CD4-positive, alpha-beta memory T cell (primary cell): ENCODE measurements around the gene FIGNL2. TPM values are rescaled to one million over a fixed set of nuclear protein-coding genes. Genes with fewer than 3 reads are reported as not detected.

Experiments
- CTCF ChIA-PET: fragments of 350-600 bp; sonication (Branson Sonifier 250); formaldehyde crosslinking; loops from one replicate; lab custom pipeline; 2021; ENCODE audit warnings: inconsistent platforms; ENCODE audit not compliant: partially characterized antibody; lab: Charles Lee
- POLR2A ChIA-PET: fragments of 350-600 bp; sonication (Branson Sonifier 250); formaldehyde crosslinking; loops from one replicate; lab custom pipeline; 2021; ENCODE audit not compliant: partially characterized antibody; lab: Charles Lee
- DNase-seq, 5 donors: peaks; one replicate each; pipeline versions ENCODE4 v3.0.0 to v3.0.0-alpha.2; 2020 to 2022; ENCODE audit warnings: mixed read lengths in 1 of 5
- H3K27ac ChIP-seq: one replicate; pipeline ENCODE4 v1.7.0; 2013; ENCODE audit warnings: low read depth, low read length
- H3K27me3 ChIP-seq: 2 replicates; pipeline ENCODE4 v1.7.0; 2013; ENCODE audit warnings: mild to moderate bottlenecking, low read length, moderate library complexity; ENCODE audit not compliant: insufficient read depth
- H3K36me3 ChIP-seq: 2 replicates; pipeline ENCODE4 v1.7.0; 2013; ENCODE audit warnings: mild to moderate bottlenecking, low read length, moderate library complexity; ENCODE audit not compliant: insufficient read depth
- H3K4me1 ChIP-seq: 2 replicates; pipeline ENCODE4 v1.7.0; 2013; ENCODE audit warnings: mild to moderate bottlenecking, low read length, moderate library complexity; ENCODE audit not compliant: insufficient read depth
- H3K4me3 ChIP-seq, 2 donors: one replicate each; pipeline ENCODE4 v1.7.0; 2013; ENCODE audit warnings: low read length in 2 of 2, mild to moderate bottlenecking in 1 of 2
- H3K9me3 ChIP-seq, 2 donors: one replicate each; pipeline ENCODE4 v1.7.0; 2013; ENCODE audit warnings: low read length in 2 of 2, control low read depth in 1 of 2; ENCODE audit not compliant: control insufficient read depth in 1 of 2
- H3K27ac Mint-ChIP-seq, 7 donors: one replicate each; pipeline ENCODE4 v1.8.0; 2020 to 2021; ENCODE audit warnings: mixed read lengths in 7 of 7, mild to moderate bottlenecking in 6 of 7, inconsistent platforms in 3 of 7, moderate library complexity in 3 of 7
- H3K27me3 Mint-ChIP-seq, 2 donors: one replicate each; pipeline ENCODE4 v1.8.0; 2020 to 2021; ENCODE audit warnings: mixed read lengths in 2 of 2
- H3K36me3 Mint-ChIP-seq, 2 donors: one replicate each; pipeline ENCODE4 v1.8.0; 2020 to 2021; ENCODE audit warnings: mixed read lengths in 2 of 2, inconsistent platforms in 1 of 2, mild to moderate bottlenecking in 1 of 2
- H3K4me1 Mint-ChIP-seq, 4 donors: one replicate each; pipeline ENCODE4 v1.8.0; 2020 to 2021; ENCODE audit warnings: mixed read lengths in 4 of 4, mild to moderate bottlenecking in 1 of 4
- H3K4me3 Mint-ChIP-seq, 8 donors: one replicate each; pipeline ENCODE4 v1.8.0; 2020 to 2021; ENCODE audit warnings: mixed read lengths in 8 of 8, mild to moderate bottlenecking in 7 of 8, moderate library complexity in 6 of 8, inconsistent platforms in 3 of 8
- H3K9me3 Mint-ChIP-seq, 8 donors: one replicate each; pipeline ENCODE4 v1.8.0; 2020 to 2021; ENCODE audit warnings: mixed read lengths in 8 of 8, mild to moderate bottlenecking in 5 of 8, inconsistent platforms in 3 of 8, moderate library complexity in 1 of 8
- intact Hi-C: fragments of 100-400 bp; cut with micrococcal nuclease; formaldehyde crosslinking; loops from one replicate; pipeline ENCODE4 v1.15.1; 2023
- polyA plus RNA-seq, 2 donors: library from polyadenylated mRNA; unstranded; fragments of 300-500 nt; fragmentation: Illumina TruSeq; gene quantifications; one replicate each; pipeline ENCODE4 v1.2.3, GENCODE V29; 2021
- total RNA-seq, 2 experiments: library from RNA; stranded (reverse); gene quantifications; one replicate each; pipeline ENCODE4 v1.2.3, GENCODE V29; 2021

The FIGNL2 gene
- total and polyA plus RNA-seq, 4 experiments from 2014 or later, result 0.10 to 1.5 (median 1.2) TPM; not detected in 1

- H3K27me3 ChIP-seq, result no peaks in the 10 kb centered on the region
- peaks cover 3 to 4% of the 10 kb centered on the region in 2 donors for H3K27me3 Mint-ChIP-seq
- ChIA-PET CTCF (interaction anchor here (1.1 kb wide), 1 partner anchor 38 kb away, joined by 3 read pairs; no protein-coding TSS in a partner anchor), POLR2A (no interaction called here)
- no peaks in the 10 kb centered on the region for H3K9me3 ChIP-seq
- DNase-seq, result no peak
- H3K4me3 Mint-ChIP-seq, result no peak overlapping the region
- no peaks in the 10 kb centered on the region for H3K4me1 Mint-ChIP-seq
- H3K9me3 Mint-ChIP-seq, result peaks cover 0 to 3% (median 0%) of the 10 kb centered on the region in 8 donors
- intact Hi-C loops, result no loop called here
- H3K27ac Mint-ChIP-seq, result no peak overlapping the region
- H3K4me1 ChIP-seq, result no peaks in the 10 kb centered on the region
- no peaks in the 10 kb centered on the region for H3K36me3 ChIP-seq
- H3K27ac ChIP-seq, result no peak overlapping the region
- H3K4me3 ChIP-seq, result no peak overlapping the region
- no peaks in the 10 kb centered on the region for H3K36me3 Mint-ChIP-seq
Observed at GRCh38 chr12:51785906-51786305, 62.6 kb downstream of the FIGNL2 start.

- Mint-ChIP-seq H3K36me3 (no peaks in the 10 kb centered on the region), H3K9me3 (peaks cover 0 to 3% (median 0%) of the 10 kb centered on the region in 8 donors), H3K4me3 (no peak overlapping the region), H3K4me1 (no peaks in the 10 kb centered on the region), H3K27ac (no peak overlapping the region), H3K27me3 (peaks cover 3 to 4% of the 10 kb centered on the region in 2 donors)
- H3K36me3 ChIP-seq, result no peaks in the 10 kb centered on the region
- intact Hi-C loops, result no loop called here
- H3K27ac ChIP-seq, result no peak overlapping the region
- no peaks in the 10 kb centered on the region for H3K4me1 ChIP-seq
- no peaks in the 10 kb centered on the region for H3K9me3 ChIP-seq
- no peak overlapping the region for H3K4me3 ChIP-seq
- DNase-seq, result no peak
- H3K27me3 ChIP-seq, result no peaks in the 10 kb centered on the region
- ChIA-PET CTCF (interaction anchor here (1.1 kb wide), 1 partner anchor 39 kb away, joined by 3 read pairs; no protein-coding TSS in a partner anchor), POLR2A (no interaction called here)
Observed at GRCh38 chr12:51784688-51785087, 63.8 kb downstream of the FIGNL2 start.

- Mint-ChIP-seq H3K27ac (no peak overlapping the region), H3K9me3 (no peaks in the 10 kb centered on the region), H3K4me3 (peak overlapping the region in 1 of 8 donors; percentile 50), H3K27me3 (peaks cover 5 to 6% of the 10 kb centered on the region in 2 donors), H3K36me3 (no peaks in the 10 kb centered on the region), H3K4me1 (no peaks in the 10 kb centered on the region)
- ChIA-PET POLR2A (no interaction called here), CTCF (no interaction called here)
- H3K27ac ChIP-seq, result no peak overlapping the region
- DNase-seq, result no peak
- H3K27me3 ChIP-seq, result no peaks in the 10 kb centered on the region
- no peaks in the 10 kb centered on the region for H3K36me3 ChIP-seq
- no peak overlapping the region for H3K4me3 ChIP-seq
- no peaks in the 10 kb centered on the region for H3K9me3 ChIP-seq
- H3K4me1 ChIP-seq, result no peaks in the 10 kb centered on the region
- intact Hi-C loops, result no loop called here
Observed at GRCh38 chr12:51779876-51780275, 68.6 kb downstream of the FIGNL2 start.

- intact Hi-C loops, result no loop called here
- Histone ChIP-seq H3K27ac (no peak overlapping the region), H3K9me3 (no peaks in the 10 kb centered on the region), H3K36me3 (no peaks in the 10 kb centered on the region), H3K27me3 (no peaks in the 10 kb centered on the region), H3K4me1 (no peaks in the 10 kb centered on the region), H3K4me3 (no peak overlapping the region)
- H3K27ac Mint-ChIP-seq, result no peak overlapping the region
- ChIA-PET CTCF (no interaction called here), POLR2A (no interaction called here)
- no peak for DNase-seq
- H3K4me1 Mint-ChIP-seq, result no peaks in the 10 kb centered on the region
- H3K9me3 Mint-ChIP-seq, result no peaks in the 10 kb centered on the region
- H3K27me3 Mint-ChIP-seq, result peaks cover 5 to 8% of the 10 kb centered on the region in 2 donors
- H3K4me3 Mint-ChIP-seq, result no peak overlapping the region
- H3K36me3 Mint-ChIP-seq, result no peaks in the 10 kb centered on the region
Observed at GRCh38 chr12:51777973-51778372, 70.5 kb downstream of the FIGNL2 start.

GRCh38 chr12:51777457-51777856 lies 71.1 kb downstream of the FIGNL2 start:
- no peaks in the 10 kb centered on the region for H3K4me1 Mint-ChIP-seq
- no peaks in the 10 kb centered on the region for H3K27me3 ChIP-seq
- no peaks in the 10 kb centered on the region for H3K9me3 ChIP-seq
- no peaks in the 10 kb centered on the region for H3K36me3 ChIP-seq
- H3K36me3 Mint-ChIP-seq, result no peaks in the 10 kb centered on the region
- ChIA-PET POLR2A (no interaction called here), CTCF (no interaction called here)
- no peaks in the 10 kb centered on the region for H3K4me1 ChIP-seq
- H3K27ac ChIP-seq, result no peak overlapping the region
- no peaks in the 10 kb centered on the region for H3K9me3 Mint-ChIP-seq
- H3K4me3 ChIP-seq, result no peak overlapping the region
- H3K27me3 Mint-ChIP-seq, result peaks cover 5 to 7% of the 10 kb centered on the region in 2 donors
- intact Hi-C loops, result no loop called here
- no peak overlapping the region for H3K27ac Mint-ChIP-seq
- H3K4me3 Mint-ChIP-seq, result no peak overlapping the region
- DNase-seq, result no peak

- no peaks in the 10 kb centered on the region for H3K36me3 Mint-ChIP-seq
- no peaks in the 10 kb centered on the region for H3K9me3 ChIP-seq
- H3K36me3 ChIP-seq, result no peaks in the 10 kb centered on the region
- DNase-seq, result no peak
- no peaks in the 10 kb centered on the region for H3K4me1 Mint-ChIP-seq
- ChIA-PET CTCF (no interaction called here), POLR2A (no interaction called here)
- H3K4me3 Mint-ChIP-seq, result no peak overlapping the region
- intact Hi-C loops, result no loop called here
- H3K4me3 ChIP-seq, result no peak overlapping the region
- H3K4me1 ChIP-seq, result no peaks in the 10 kb centered on the region
- no peaks in the 10 kb centered on the region for H3K27me3 ChIP-seq
- H3K9me3 Mint-ChIP-seq, result no peaks in the 10 kb centered on the region
- peaks cover 6 to 7% of the 10 kb centered on the region in 2 donors for H3K27me3 Mint-ChIP-seq
- H3K27ac ChIP-seq, result no peak overlapping the region
- H3K27ac Mint-ChIP-seq, result no peak overlapping the region
Observed at GRCh38 chr12:51774933-51775332, 73.6 kb downstream of the FIGNL2 start.

- no peak overlapping the region for H3K4me3 ChIP-seq
- H3K9me3 ChIP-seq, result no peaks in the 10 kb centered on the region
- H3K36me3 Mint-ChIP-seq, result no peaks in the 10 kb centered on the region
- no peaks in the 10 kb centered on the region for H3K9me3 Mint-ChIP-seq
- H3K4me3 Mint-ChIP-seq, result no peak overlapping the region
- DNase-seq, result no peak
- intact Hi-C loops, result no loop called here
- H3K27me3 Mint-ChIP-seq, result peaks cover 6 to 9% of the 10 kb centered on the region in 2 donors
- no peaks in the 10 kb centered on the region for H3K4me1 ChIP-seq
- no peak overlapping the region for H3K27ac Mint-ChIP-seq
- H3K4me1 Mint-ChIP-seq, result no peaks in the 10 kb centered on the region
- no peak overlapping the region for H3K27ac ChIP-seq
- POLR2A ChIA-PET, result no interaction called here
- no peaks in the 10 kb centered on the region for H3K27me3 ChIP-seq
- H3K36me3 ChIP-seq, result no peaks in the 10 kb centered on the region
- CTCF ChIA-PET, result no interaction called here
Observed at GRCh38 chr12:51773145-51773869, 75.2 kb downstream of the FIGNL2 start.
